RCC 7860 (cell line): ENCODE results near the gene CORO1C.
"Not testable (repeated sequence)": the region's sequence is repeated elsewhere in the genome, so short reads cannot be mapped to it uniquely, and the experiment has no call there.

ENCODE experiments used
- DNase-seq: peaks from one replicate; pipeline ENCODE4 v3.0.0-alpha.2; 2015; ENCODE audit warnings: low spot score
- FAIRE-seq: peaks from 2 replicates; lab custom pipeline; 2012; peaks lifted over from hg19 to GRCh38; lab: Jason Lieb, UNC

The CORO1C gene

GRCh38 chr12:108620236-108620879, 111.0 kb downstream of the CORO1C start:
- no peak for FAIRE-seq
- DNase-seq, result no peak

DNA sequence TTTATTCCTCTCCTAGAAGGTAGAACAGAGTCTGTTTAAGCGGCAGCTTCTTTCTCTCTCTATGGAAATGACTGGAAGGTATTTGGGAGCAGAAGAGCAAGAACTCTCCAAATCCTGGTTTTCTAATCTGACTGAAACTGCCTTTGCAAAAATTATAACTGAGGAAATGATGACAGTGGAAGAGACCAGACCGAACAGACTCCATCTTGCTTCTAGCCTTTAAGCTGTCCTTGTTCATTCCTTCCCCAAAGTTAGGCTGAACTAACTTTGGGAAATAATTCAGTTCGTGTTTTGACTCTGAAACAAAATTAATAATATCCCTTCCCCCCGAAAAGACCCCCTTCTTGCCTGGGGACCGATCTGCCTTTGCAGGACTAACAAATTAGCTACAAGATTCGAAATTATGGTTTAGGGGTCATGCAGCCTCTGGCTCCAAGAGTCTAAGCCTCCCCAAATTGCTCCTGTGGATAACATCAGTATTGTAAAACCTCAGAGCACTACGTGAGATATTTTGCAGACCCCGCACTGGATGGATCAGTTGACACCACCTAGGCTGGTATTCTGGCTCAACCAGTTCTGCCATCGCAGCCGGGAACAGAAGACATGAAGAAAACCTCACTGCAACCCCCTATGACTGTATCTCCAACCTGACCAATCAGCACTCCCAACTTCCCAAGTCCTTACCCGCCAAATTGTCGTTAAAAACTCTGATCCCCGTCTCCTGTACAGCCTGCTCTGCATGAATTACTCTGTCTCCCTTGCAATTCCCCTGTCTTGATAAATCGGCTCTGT, 111.8 kb downstream of the CORO1C start:
- FAIRE-seq (no peak), DNase-seq (no peak)

- FAIRE-seq, DNase-seq: not testable (repeated sequence)
These were observed 112.4 kb downstream of the CORO1C start for GRCh38 chr12:108618953-108619274.

DNA sequence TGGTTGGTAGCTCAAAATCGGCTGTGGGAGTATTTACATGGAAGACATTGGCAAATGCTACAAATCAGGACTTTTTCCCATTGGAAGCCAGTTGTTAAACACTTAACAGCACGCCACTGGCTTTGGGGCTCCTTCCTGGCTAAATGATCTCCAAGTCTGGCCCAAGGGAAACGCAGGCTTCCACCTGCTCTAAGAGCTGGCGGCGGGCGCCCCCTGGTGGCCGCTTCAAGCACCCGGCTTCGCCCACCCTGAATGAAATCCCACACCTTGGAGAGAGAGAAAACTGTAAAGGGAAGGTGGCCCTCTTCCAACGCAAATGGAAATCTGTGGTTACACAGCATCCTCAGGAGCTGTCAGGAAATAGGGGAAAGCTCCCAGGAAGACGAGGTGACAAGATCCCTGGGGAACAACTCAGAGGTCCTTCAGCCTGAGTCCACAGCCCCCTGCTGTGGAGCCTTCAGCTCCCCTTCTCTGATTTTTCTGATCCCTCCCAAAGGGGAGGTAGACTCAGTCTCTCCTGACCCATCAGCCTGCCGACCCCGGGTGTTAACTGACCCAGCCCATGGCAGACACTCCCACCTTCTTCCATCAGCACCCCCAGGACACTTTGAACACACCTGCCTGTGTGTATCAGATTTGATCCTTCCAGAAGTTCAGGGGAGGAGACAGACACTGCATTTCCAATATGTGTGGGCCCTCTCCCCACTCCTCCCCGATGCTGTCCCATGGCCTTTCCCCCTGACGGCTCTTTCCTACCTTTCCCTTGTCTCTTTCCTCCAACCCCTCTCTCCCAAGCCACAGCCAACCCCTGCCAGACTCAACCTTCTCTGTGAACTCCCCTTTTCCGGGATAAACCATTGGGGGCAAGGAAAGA, 113.0 kb downstream of the CORO1C start:
- no peak for FAIRE-seq
- DNase-seq, result peak; percentile 62

DNA sequence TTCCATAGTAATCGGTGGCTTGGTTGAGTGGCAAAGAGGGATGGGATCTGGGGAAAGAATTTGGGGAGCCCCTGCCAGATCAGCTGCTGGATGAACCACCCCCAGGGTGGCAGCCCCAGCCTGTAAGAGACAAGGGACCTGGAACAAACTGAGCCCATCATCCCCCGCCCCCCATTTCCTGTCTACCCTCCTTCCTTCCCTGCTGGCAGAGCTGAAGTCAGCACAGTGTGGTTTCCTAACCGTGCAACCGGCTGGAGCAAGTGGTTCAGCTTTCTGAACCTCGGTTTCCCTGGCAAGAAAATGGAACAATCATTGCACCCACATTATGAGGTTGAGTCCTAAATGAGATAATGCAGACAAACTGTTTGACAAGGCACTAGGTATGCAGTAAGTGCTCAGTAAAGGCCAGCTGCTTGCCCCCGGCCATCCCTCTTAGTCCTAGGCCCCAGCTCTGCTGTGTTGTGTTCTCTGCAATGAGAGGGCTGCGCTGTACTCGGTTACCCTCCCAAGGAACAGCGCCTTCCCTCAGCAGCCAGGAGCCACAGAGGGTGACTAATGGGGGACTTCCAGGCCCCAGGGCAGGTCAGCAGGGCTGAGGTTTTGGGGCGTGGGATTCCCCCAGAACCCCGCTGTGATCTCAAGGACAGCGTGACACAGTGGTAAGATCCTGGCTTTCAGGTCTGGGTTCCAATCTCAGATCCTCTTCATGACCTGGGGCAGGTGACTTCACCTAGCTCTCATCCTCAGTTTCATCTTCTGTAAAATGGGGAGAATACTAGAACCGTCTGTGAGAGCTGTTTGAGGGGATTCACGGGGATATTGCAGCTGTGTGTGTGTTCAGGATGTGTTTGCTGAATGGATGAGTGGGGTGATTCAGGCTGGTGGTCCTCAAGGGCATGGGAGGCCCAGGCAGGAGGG, 114.1 kb downstream of the CORO1C start:
- FAIRE-seq (no peak), DNase-seq (peak; percentile 61)

DNA sequence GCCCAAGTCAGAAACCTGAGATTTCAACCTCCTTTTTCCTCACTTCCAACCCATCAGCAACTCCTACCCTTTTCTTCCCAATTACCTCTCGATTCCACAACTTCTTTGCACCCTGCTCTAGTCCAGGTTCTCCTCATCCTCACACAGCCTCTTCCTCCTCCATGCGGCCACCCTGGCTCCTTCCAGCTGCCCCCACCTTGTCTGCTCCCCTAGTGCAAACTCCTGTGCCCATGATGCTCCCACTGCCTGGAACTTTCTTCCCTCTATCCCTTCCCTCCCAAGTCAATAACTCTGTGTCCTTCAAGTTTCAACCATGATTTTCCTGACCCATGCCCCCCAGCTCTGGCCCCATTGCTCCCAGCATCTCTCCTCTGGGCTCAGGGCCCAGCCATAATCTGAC, 115.0 kb downstream of the CORO1C start:
- FAIRE-seq (no peak), DNase-seq (no peak)

- DNase-seq, result no peak
- no peak for FAIRE-seq
These were observed 115.4 kb downstream of the CORO1C start for GRCh38 chr12:108615918-108616317.

DNA sequence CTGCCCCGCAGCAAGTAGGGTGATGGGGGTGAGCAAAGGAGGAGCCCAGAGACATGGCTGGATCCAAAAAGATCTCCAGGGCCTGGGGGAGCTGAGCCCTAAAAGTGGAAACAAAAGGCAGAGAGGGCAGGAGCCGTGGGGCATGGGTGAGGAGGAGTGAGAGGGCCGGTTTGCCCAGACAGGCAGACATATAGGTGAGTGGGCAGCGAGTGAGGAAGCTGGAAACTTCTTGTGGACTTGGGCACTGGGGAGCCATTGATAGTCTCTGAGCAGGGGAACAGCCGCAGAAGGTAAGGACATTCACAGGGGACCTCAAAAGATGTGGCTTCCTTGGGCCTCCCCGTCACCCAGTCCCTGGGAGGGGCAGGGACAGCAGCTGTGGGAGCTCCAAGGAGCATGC, 116.7 kb downstream of the CORO1C start:
- FAIRE-seq, result no peak
- DNase-seq, result no peak

DNA sequence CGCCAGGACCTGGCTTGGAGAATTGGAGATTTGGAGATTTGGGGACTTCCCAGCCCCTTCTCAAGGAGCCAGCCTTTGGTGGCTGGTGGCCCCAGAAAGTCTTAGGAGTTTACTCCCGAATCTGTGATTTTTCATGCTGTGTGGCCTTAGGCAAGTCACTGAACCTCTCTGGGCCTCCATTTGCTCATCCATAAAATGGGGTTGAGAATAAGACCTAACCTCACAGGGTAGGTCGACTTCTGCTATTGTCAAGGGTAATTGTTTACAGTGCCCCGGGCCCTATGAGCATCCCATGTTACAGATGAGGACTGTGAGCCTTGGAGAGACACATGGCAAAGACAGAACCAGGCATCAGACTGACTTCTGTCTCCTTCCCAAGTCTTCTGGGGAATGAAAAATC, 117.3 kb downstream of the CORO1C start:
- FAIRE-seq, result no peak
- DNase-seq, result no peak

DNA sequence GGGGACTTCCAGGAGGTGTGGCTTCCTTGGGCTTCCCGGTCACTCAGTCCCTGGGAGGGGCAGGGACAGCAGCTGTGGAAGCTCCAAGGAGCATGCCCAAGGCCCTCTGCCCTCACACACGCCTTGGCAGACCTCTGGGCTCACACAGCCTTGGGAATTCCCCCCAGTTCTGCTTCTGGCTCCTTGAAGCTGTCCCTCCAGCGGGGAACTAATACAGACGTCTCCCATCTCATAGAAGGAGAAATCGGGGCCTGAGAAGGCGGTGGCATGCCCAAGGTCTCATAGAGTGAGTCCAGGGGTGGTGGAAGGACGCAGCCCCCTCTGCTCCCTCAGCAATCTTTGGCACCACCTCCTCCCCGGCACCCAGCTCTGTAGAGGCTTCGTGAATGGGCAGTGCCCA, 117.8 kb downstream of the CORO1C start:
- FAIRE-seq (no peak), DNase-seq (peak; percentile 74)

- no peak for FAIRE-seq
- peak; percentile 42 for DNase-seq
These were observed 118.5 kb downstream of the CORO1C start for GRCh38 chr12:108612788-108613282.

GRCh38 chr12:108611884-108612415, 119.4 kb downstream of the CORO1C start:
- FAIRE-seq (peak; percentile 92), DNase-seq (peak; percentile 88)

GRCh38 chr12:108610856-108611605, 120.3 kb downstream of the CORO1C start:
- no peak for FAIRE-seq
- no peak for DNase-seq

GRCh38 chr12:108610336-108610815, 120.9 kb downstream of the CORO1C start:
- DNase-seq, result no peak
- no peak for FAIRE-seq

DNA sequence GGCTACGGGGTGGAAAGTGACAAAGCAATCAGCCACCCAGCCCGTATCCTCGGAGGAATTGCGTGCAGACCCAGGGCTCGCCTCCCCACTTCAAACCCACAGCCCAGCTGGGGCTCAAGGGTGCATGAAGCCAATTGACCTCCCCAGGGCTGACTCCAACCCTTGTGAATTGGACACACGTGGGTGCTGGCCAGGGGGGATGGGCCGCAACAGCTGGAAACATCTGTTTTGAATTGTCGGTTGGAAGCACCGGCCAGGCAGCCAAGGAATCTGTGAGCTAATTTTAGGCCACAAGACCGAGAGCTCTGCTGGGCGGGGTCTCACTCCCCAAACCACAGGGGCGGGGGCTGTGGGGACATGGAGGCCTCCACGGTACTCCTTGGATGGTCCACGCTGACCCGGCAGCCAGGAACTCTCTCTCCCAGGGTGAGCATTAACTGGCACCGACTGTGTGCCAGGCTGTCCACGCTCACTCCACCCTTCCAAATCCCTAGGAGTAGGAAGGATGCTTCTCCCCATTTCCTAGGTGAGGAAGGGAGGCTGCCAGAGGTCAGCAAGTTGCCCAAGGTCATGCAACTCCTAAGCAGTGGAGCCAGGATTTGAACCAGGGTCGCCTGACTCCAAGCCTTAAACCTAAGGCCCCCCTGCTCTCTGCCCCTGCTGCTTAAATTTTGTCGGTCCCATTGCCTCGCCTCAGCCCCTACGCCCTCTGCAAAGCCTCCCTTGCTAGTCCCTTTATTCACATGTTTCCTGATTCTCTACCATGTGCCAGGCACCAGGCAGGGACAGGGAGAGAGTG, 121.6 kb downstream of the CORO1C start:
- no peak for DNase-seq
- no peak for FAIRE-seq

DNA sequence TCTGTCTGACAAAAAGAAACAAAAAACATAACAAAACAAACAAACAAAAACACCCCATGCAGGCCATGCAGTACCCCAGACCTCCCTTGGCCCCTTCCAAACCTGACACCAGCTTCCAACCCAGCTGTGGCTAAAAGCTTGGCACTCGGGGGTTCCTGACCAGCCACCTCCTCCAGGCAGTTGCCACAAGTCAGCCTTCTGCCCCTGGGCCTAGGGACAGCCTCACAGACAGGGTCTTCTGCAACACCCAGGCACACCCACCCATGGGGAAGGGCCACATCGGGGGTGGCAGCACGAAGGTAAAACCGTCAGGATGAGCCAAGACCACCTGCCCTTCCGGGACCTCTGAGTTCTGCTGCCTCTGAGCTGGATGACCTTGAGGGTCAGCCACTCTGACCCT, 122.7 kb downstream of the CORO1C start:
- DNase-seq, result no peak
- FAIRE-seq, result no peak

DNA sequence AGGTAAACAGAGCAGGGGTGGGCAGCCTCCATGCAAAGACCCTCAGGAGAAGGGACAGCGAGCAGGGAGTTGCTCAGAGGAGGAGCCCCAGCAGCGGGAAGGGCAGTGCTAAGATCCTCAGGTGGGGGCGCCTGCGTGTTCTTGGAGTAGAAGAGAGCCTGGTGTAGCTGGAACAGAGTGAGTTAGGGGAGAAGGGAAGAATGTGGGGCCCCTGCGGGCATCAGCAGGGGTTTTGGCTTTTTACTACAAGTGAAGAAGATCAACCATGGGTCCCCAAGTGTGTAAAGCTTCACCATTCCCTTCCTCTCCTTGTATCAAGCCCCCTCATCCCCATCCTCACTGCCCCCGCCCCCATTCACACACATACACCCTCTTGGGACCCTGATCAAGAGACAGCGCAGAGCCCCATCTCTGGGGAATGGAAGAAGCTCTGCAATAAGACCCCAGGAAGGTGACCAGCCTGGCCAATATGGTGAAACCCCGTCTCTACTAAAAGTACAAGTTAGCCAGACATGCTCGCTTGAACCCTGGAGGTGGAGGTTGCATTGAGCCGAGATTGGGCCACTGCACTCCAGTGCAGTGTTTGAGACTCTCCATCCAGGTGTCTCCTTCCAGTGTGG, 123.2 kb downstream of the CORO1C start:
- DNase-seq (no peak), FAIRE-seq (no peak)

DNA sequence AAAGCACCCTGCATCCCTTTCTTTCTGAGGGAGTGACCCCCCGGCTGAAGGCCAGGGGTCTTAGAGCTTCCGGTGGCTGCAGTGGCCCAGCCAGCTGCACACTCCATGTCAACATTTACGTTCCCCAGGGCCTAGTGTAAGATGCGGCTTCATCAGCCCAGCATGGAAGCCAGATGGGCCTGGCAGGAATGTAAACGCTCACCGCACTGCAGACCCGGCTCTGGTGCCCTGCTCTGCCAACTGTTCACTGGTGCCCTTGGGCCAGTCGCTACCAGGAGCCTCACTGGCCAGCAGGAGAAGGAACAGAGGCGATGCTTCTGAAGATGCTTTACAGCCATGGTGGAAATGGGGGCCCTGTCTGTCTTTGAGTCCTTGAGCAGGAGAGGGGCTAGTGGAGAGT, 124.8 kb downstream of the CORO1C start:
- FAIRE-seq (no peak), DNase-seq (no peak)
